GM18505 (cell line): ENCODE results near the gene SAP30BP.

Source experiments
- ATAC-seq: cut with Tn5 transposase; IDR thresholded peaks from one replicate; pipeline ENCODE4 v1.9.1; 2021; ENCODE audit not compliant: unreplicated experiment
- POLR2A ChIP-seq: IDR thresholded peaks from 4 replicates; pipeline ENCODE4 v1.6.1; 2011; ENCODE audit warnings: borderline replicate concordance; ENCODE audit not compliant: insufficient read depth, insufficient read length; ENCODE audit errors: extremely low read depth

Gene SAP30BP

GRCh38 chr17:75646638-75646992 is 20.5 kb upstream of the SAP30BP start:
- TF ChIP-seq POLR2A: no peak
- no peak for ATAC-seq

- ATAC-seq: no peak
- TF ChIP-seq POLR2A: no peak
Observed at GRCh38 chr17:75647061-75647460, 20.1 kb upstream of the SAP30BP start.

GRCh38 chr17:75647921-75648320 is 19.2 kb upstream of the SAP30BP start:
- no peak for ATAC-seq
- no peak for TF ChIP-seq POLR2A

- ATAC-seq: no peak
- no peak for TF ChIP-seq POLR2A
Observed at GRCh38 chr17:75649687-75650086, 17.5 kb upstream of the SAP30BP start.

- no peak for ATAC-seq
- no peak for TF ChIP-seq POLR2A
Observed at GRCh38 chr17:75650874-75651273, 16.3 kb upstream of the SAP30BP start.

GRCh38 chr17:75652341-75652740 is 14.8 kb upstream of the SAP30BP start:
- no peak for ATAC-seq
- no peak for TF ChIP-seq POLR2A

- TF ChIP-seq POLR2A: no peak
- no peak for ATAC-seq
Observed at GRCh38 chr17:75652934-75653549, 14.1 kb upstream of the SAP30BP start.

- ATAC-seq: no peak
- TF ChIP-seq POLR2A: no peak
Observed at GRCh38 chr17:75654176-75654575, 13.0 kb upstream of the SAP30BP start.

GRCh38 chr17:75658237-75658636 is 8.9 kb upstream of the SAP30BP start:
- no peak for TF ChIP-seq POLR2A
- ATAC-seq: no peak

GRCh38 chr17:75661531-75661930 is 5.6 kb upstream of the SAP30BP start:
- no peak for ATAC-seq
- TF ChIP-seq POLR2A: no peak

- TF ChIP-seq POLR2A: no peak
- no peak for ATAC-seq
Observed at GRCh38 chr17:75662511-75662910, 4.6 kb upstream of the SAP30BP start.

GRCh38 chr17:75664099-75664549 is 3.0 kb upstream of the SAP30BP start:
- peak; percentile 50 for ATAC-seq
- TF ChIP-seq POLR2A: no peak

GRCh38 chr17:75665981-75666380 is 1.2 kb upstream of the SAP30BP start:
- no peak for TF ChIP-seq POLR2A
- no peak for ATAC-seq

- TF ChIP-seq POLR2A: no peak
- ATAC-seq: no peak
Observed at GRCh38 chr17:75667825-75668224, 687 bp downstream of the SAP30BP start.

- ATAC-seq: no peak
- TF ChIP-seq POLR2A: no peak
Observed at GRCh38 chr17:75668489-75668888, 1.4 kb downstream of the SAP30BP start.
